NCI-H1436 treated with DMSO at 0.1 percent for 48 hours (cell line): ENCODE results near the gene KANK4.

ENCODE experiments used
- DNase-seq: peaks from one replicate; lab custom pipeline; 2025; lab: John Stamatoyannopoulos, UW

KANK4 gene

DNA sequence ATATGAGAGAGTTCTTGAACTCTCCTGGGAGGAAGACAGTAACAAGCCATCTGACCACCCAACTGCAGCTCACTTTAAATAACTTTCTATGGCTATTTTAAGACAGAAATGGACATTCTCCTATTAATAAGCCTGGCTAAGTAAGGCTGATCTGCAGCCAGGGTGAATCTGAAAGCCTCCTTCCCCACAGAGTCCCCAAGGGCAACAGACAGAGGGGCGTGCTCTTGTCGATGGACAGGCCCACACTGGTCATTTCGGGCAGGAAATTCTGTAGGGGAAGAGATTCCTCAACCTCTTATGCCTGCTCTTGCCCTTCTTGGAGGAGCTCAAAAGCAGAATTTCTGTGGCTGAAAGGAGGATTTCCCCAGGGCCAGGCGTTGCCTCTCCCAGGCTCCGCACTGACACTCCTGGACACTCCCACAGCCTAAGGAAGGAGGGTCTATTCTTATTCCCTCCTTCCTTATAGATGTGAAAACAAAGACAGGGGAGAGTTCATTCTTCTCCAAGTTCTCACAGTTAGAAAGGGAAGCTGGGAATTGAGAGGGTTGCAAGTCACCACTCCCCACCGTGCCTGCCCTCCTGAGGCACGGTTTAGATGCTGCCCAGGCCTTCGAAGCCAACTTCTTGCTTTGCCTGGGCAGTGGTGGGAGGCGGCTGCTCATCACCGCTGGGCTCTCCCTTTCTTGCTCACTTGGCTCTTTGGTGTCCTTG lies 17.9 kb upstream of the KANK4 start:
- no peak for DNase-seq

GRCh38 chr1:62336638-62336994 lies 17.4 kb upstream of the KANK4 start:
- no peak for DNase-seq

DNA sequence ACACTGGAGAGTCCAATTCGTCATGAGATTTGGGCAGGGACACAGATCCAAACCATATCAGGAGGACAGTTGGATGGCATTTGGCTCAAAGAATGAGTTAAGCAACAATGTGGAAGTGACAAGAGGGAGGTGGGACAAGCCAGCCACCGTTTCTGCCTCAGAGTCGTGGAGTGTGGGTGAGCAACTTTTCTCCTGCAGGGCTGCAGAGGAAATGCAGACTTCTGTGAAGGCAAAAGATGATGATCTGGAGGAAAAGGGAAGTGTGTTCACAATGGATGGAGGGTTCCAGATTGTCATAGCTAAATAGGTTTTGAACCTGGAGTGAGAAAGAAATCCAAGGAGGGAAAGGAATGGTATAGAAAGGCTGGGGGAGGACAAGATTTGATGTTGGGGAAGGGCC lies 16.4 kb upstream of the KANK4 start:
- no peak for DNase-seq

DNA sequence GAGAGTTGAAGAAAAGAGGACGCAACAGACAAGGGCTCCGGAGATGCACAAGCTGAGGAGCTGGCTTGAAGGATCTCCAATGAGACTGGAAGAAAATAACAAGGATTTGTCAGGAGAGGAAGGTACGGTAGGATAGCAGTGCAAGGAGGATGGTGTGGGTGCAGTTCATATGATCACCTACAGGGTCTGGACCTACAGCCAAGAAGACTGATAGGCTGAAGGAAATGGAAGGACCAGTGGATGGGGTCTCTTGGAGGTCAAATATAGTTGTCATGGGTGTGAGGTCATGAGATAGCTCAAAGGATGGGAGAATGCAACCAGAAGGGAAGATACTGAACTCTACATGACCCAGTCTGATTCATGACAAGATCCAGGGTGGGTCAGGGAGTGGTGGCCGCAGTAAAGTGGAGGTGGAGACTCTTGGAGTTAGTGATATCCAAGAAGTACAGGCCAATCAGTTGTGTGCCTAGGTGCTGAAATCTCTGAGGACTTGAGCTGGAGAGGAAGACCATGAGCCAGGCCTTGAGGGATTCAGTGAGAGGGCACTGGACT lies 15.3 kb upstream of the KANK4 start:
- no peak for DNase-seq

DNA sequence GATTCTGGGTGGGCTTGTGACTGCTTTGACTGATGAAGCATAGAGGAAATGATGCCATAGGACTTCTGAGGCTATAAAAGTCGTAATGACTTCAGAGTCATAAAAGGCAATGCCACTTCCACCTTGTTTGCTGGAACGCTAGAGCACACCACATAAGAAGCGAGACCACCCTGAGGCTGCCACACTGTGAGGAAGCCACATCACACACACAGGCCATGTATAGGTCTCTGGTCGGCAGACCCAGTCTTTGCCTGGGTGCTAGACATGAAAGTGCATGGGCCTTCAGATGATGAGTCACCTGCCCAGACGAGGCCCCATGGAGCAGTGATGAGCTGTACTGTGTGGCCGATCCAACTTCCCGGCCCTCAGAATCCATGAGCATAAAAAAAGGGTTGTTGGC lies 14.2 kb upstream of the KANK4 start:
- DNase-seq, result no peak

DNA sequence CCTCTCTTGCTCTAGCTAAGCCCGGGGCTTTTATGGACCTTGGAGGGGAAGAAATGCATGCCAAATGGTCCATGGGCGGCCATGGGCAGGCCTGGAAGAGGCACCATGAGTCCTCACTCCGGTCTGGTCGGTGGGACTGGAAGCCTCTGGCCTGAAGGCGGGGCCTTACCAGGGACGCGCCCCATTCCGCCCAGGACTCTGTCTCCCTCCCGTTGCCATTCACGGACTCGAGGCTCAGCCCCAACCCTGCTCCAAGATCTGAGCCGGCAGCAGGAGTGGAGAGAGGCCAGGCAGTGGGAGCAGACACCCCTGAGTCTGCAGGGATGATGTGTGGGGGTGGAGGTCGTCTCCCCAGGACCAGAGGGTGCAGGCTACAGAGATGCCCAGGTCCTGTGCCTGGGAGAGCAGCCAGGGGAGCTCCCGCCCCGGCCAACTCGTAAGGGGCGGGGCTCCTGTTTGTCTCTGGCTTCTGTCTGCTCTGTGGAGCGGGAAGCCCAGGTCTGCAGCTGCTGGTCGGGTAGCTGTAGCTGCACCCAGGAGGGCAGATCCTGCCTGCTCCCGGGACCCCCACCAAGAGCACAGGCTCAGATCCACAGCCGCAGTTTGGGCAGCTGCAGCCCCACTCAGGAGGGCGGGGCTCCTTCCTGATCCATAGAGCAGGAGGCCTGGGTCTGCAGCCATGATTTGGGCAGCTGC lies 8.3 kb upstream of the KANK4 start:
- no peak for DNase-seq

GRCh38 chr1:62325681-62326080 lies 6.4 kb upstream of the KANK4 start:
- DNase-seq, result no peak

- DNase-seq, result no peak
Measured at GRCh38 chr1:62325081-62325480, 5.8 kb upstream of the KANK4 start.

DNA sequence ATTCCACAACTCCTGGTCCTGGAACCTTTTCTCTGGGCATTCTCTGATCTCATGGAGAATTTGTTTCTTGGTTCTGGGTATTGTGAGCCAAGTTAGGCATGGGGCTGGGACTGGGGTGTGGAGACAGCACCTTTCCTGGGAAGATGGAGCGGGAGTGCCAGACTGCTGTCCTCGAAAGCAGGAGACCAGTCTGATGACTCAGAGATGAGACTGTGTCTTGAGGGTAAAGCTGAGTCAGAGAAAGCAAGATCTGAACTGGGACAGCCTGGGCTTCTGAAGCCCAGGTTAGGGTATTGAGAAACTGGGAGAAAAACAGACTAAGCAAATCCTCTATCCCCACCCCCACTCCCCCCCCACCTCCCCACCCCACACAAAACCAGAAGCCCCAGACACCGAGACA lies 2.2 kb upstream of the KANK4 start:
- no peak for DNase-seq

DNA sequence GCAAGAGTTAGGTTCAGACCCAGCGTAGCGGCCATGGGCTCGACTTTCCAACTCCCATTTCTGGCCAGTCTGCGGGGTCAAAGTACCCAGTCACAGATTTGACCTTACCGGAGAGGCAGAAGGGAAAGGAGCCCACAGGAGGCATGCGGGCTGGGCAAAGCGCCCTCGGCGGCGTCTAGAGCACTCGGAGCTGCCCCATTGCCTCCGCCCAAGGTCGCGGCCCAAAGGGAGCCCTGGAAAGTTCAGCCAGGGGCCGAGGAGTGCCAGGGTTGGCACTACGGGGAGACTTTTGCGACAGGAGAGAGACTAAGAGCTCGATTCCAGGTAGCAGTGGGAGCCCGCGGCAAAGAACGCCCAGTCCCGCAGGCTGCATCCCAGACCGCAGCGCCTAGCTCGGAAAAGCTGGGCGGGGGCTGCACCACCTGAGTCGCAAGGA lies 896 bp downstream of the KANK4 start:
- no peak for DNase-seq

DNA sequence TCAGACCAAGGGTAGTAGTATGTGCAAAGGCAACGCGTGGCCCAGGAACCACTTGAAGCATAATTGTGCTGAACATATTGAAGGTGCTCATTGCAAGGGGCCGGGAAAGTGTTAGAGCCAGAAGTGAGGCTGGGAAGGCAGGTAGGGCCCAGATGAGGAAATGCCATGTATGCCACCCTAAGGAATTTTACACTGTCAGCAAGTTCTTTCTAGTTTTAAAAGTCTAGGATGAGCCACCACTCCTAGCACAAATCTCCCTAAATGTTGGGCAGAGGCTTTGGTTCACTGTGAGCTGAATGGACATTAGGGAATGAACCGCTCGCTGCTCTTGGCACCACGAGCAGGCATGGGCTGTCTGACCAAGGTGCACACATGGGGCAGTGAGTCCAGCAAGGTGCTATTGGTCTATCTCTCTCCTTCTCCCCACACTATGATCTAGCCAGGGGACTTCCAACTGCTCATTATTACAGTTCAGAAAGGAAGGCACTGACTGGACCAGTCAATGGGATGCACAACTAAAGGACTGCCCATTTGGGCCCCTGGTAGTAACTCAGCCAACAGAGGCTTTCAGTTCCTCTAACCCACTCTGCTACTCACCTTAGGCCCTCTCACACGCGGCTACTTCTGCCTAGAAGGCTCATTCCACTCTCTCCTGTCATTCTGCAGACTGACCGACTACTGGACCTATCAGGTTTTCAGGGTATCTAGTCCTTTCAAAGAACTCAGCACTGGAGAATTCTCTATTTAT lies 2.0 kb downstream of the KANK4 start:
- DNase-seq, result no peak

- DNase-seq, result no peak
Measured at GRCh38 chr1:62316135-62316534, 3.1 kb downstream of the KANK4 start.

DNA sequence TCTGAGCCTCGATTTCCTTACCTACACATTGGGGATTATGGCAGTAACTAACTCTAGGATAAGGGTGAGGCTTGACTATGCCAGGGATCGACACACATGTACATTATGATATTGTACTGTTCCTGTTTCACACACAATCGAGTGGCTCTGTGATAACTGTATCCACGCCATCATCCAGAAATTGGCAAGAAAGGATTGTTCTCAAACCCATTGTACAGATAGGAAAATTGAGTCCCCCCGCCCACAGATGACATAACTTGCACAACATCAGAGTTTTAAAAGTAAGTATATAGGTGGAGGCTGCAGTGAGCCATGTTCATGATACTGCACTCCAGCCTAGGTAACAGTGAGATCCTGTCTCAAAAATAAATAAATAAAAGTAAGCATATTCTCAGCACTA lies 3.8 kb downstream of the KANK4 start:
- DNase-seq, result no peak

DNA sequence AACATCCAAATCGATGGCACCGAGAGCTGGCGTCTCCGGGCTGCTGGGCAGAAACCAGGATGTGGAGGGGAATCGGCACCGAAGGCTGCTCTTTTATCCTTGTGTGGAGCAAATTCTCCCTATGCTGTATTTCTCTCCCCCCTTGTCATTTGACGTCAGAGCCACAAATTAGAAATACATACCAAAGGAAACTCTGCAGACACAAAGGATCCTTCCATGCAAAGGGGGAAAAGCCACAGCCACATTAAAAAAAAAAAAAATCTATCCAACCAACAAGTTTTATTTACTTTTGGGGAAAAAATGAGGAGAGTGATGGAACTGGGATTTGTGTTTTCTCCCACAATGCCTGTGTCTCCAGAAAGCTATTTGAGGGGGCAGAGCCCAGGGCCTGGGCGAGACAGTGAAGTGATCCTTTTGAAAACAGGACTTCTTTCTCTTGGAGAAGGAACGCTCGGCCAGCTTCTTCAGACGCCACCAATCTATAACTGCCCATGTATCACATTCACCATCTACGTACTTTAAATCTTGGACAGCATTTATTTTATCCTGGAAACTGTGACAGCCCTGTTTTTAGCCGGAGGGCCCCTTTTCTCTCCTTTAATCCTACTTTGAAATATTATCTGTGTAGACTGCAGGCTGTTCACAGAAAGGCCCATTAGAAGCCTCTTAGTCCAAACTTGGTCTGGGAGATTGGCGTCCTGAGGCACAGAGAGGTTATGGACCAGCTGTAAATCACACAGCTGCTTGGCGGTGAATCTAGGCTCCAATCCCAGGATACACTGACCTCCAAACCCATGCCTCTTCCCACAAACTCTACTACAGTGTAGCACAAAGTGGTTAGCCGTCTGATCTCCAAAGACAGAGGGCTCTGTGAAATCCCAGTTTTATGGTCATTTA lies 4.5 kb downstream of the KANK4 start:
- no peak for DNase-seq

GRCh38 chr1:62312698-62313097 lies 6.5 kb downstream of the KANK4 start:
- no peak for DNase-seq

GRCh38 chr1:62311473-62311943 lies 7.7 kb downstream of the KANK4 start:
- no peak for DNase-seq

DNA sequence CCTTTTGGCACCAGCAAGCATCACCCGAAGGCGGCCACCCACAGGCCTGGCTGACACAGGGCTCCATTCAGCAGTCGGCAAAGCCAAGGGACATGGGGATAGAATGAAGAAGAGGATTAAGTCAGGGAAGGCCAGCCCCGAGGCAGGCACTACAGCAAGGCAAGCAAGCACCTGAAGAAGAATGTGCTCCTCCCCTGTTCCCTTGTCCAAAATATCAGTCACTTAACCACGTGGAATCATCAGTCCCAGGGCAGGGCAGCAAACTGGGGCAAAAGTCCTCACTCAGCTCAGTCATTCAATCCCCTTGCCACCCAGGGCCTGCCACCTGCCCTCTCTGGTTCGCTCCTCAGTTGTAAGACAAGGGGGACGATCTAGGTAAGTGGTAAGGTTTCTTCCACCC lies 9.3 kb downstream of the KANK4 start:
- DNase-seq, result no peak

DNA sequence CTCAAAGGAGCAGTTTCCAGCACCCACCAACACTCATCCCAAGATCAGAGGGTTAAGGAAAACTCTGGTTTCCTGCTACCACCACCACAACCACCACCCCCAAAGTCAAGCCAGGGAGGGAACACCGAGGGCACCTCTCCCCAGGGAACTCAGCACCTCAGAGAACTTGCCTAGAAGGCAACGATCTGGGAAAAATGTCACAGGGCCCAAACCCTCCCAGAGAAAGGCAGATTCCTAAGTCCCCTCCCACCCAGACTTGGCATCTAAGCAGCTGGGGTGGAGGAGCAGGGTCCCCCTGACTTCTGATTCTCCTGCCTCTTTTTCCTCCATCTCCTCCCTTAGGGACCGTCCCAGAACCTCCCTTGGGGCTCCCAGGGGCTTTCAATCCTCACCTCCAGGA lies 10.6 kb downstream of the KANK4 start:
- DNase-seq, result no peak

DNA sequence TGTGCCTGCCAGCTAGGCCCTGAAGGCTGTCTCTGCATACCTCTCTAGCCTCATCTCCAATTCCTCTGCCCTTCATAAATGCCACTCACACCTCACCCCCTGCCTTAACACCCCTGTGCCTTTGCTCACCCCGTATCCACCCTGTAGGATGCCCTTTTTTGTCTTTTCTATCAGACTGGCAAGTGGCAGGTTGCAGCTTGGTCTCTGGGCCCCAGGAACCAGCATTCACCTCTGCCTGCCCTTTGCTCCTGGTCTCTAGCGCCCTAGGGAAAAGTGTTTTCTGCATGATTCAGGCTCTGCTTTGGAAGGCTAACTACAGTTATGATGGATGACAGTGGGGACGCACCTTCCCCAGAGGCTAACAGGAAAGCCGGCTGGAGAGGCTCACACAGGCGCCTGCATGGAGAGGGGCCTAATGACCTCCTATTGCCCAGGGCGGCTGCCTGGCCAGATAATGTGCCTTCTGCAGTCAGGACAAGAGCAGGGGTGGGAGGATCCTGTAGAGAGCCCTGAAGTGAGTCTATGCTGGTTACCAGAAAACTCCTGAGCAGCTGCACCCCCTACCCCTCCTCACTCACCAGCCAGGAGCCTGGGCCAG lies 11.2 kb downstream of the KANK4 start:
- no peak for DNase-seq

- DNase-seq, result no peak
Measured at GRCh38 chr1:62307446-62307845, 11.8 kb downstream of the KANK4 start.

GRCh38 chr1:62306065-62306464 lies 13.2 kb downstream of the KANK4 start:
- DNase-seq, result no peak
